ENCODE data around the gene MAGEC2. TPM values are rescaled to one million over a fixed set of nuclear protein-coding genes. Genes with fewer than 3 reads are reported as not detected.

MAGEC2 gene
- total RNA-seq, 2 experiments from 2014 or later = not detected

GRCh38 chrX:142244568-142244967 is 39.5 kb upstream of the MAGEC2 start:
- BruUV-seq (replicated peaks) = no TSS peak
- intact Hi-C loops (cut with micrococcal nuclease; ENCODE audit: unreplicated experiment) = no loop called here
- POLR2A ChIA-PET = no interaction called here

GRCh38 chrX:142238536-142238935 is 33.4 kb upstream of the MAGEC2 start:
- no peaks in the 10 kb centered on the region for H3K79me2 ChIP-seq (ENCODE audit: insufficient read depth, low read depth, low read length)
- no peaks in the 10 kb centered on the region for H3K36me3 ChIP-seq (ENCODE audit: insufficient read depth, low read length)
- no TSS peak for BruUV-seq (replicated peaks)
- intact Hi-C loops (cut with micrococcal nuclease; ENCODE audit: unreplicated experiment) = no loop called here
- TF ChIP-seq CTCF (conservative IDR thresholded peaks at IDR 0.05; ENCODE audit: low read length) (no peak), EZH2phosphoT487 (IDR thresholded peaks at IDR 0.05; ENCODE audit: borderline replicate concordance, low read depth, low read length) (no peak)
- no peak for DNase-seq (ENCODE audit: low spot score)
- CTCF ChIA-PET (ENCODE audit: unreplicated experiment) = no interaction called here
- POLR2A ChIA-PET = no interaction called here
- H3K9me3 ChIP-seq (ENCODE audit: low read length) = no peaks in the 10 kb centered on the region
- H3K9me2 ChIP-seq (ENCODE audit: insufficient read depth, low read length) = no peaks in the 10 kb centered on the region
- H2AFZ ChIP-seq (ENCODE audit: low read length) = no peak overlapping the region
- no peak overlapping the region for H3K4me3 ChIP-seq (ENCODE audit: low read depth, low read length, poor library complexity, severe bottlenecking)
- H3K4me2 ChIP-seq (ENCODE audit: low read length) = no peak overlapping the region
- no peak overlapping the region for H3K27ac ChIP-seq (ENCODE audit: low read depth, low read length, poor library complexity, severe bottlenecking)
- no peaks in the 10 kb centered on the region for H3K4me1 ChIP-seq (ENCODE audit: insufficient read depth, low read length, poor library complexity, severe bottlenecking)
- no peaks in the 10 kb centered on the region for H4K20me1 ChIP-seq (ENCODE audit: insufficient read depth, low read length)

More at GRCh38 chrX:142244568-142244967, 39.5 kb upstream of the MAGEC2 start:
- Histone ChIP-seq H3K4me3 (ENCODE audit: low read depth, low read length, poor library complexity, severe bottlenecking) (no peak overlapping the region), H3K9me2 (ENCODE audit: insufficient read depth, low read length) (no peaks in the 10 kb centered on the region), H3K36me3 (ENCODE audit: insufficient read depth, low read length) (no peaks in the 10 kb centered on the region), H3K9me3 (ENCODE audit: low read length) (no peaks in the 10 kb centered on the region), H3K27ac (ENCODE audit: low read depth, low read length, poor library complexity, severe bottlenecking) (no peak overlapping the region), H4K20me1 (ENCODE audit: insufficient read depth, low read length) (no peaks in the 10 kb centered on the region), H2AFZ (ENCODE audit: low read length) (no peak overlapping the region), H3K79me2 (ENCODE audit: insufficient read depth, low read depth, low read length) (no peaks in the 10 kb centered on the region), H3K4me2 (ENCODE audit: low read length) (no peak overlapping the region), H3K4me1 (ENCODE audit: insufficient read depth, low read length, poor library complexity, severe bottlenecking) (no peaks in the 10 kb centered on the region)
- CTCF ChIA-PET (ENCODE audit: unreplicated experiment) = no interaction called here
- TF ChIP-seq CTCF (conservative IDR thresholded peaks at IDR 0.05; ENCODE audit: low read length) = no peak
- TF ChIP-seq EZH2phosphoT487 (IDR thresholded peaks at IDR 0.05; ENCODE audit: borderline replicate concordance, low read depth, low read length) = no peak
- no peak for DNase-seq (ENCODE audit: low spot score)

- Histone ChIP-seq H3K9me2 (ENCODE audit: insufficient read depth, low read length) (no peaks in the 10 kb centered on the region), H3K36me3 (ENCODE audit: insufficient read depth, low read length) (no peaks in the 10 kb centered on the region), H3K4me3 (ENCODE audit: low read depth, low read length, poor library complexity, severe bottlenecking) (no peak overlapping the region), H3K27ac (ENCODE audit: low read depth, low read length, poor library complexity, severe bottlenecking) (no peak overlapping the region), H3K4me1 (ENCODE audit: insufficient read depth, low read length, poor library complexity, severe bottlenecking) (no peaks in the 10 kb centered on the region), H3K79me2 (ENCODE audit: insufficient read depth, low read depth, low read length) (no peaks in the 10 kb centered on the region), H3K4me2 (ENCODE audit: low read length) (no peak overlapping the region), H4K20me1 (ENCODE audit: insufficient read depth, low read length) (no peaks in the 10 kb centered on the region), H2AFZ (ENCODE audit: low read length) (no peak overlapping the region), H3K9me3 (ENCODE audit: low read length) (no peaks in the 10 kb centered on the region)
- no peak for TF ChIP-seq EZH2phosphoT487 (IDR thresholded peaks at IDR 0.05; ENCODE audit: borderline replicate concordance, low read depth, low read length)
- TF ChIP-seq CTCF (conservative IDR thresholded peaks at IDR 0.05; ENCODE audit: low read length) = no peak
- ChIA-PET CTCF (ENCODE audit: unreplicated experiment) (no interaction called here), POLR2A (no interaction called here)
- DNase-seq (ENCODE audit: low spot score) = no peak
- no TSS peak for BruUV-seq (replicated peaks)
- intact Hi-C loops (cut with micrococcal nuclease; ENCODE audit: unreplicated experiment) = no loop called here
These were observed 28.3 kb upstream of the MAGEC2 start for GRCh38 chrX:142233400-142233799.
